ENCODE results near the gene IFI44.

Gene IFI44

GRCh38 chr1:78619803-78620579 lies 29.6 kb upstream of the IFI44 start, which contains the start of gene IFI44L:
IFI44L (plus strand) TSS chr1:78620448; CDS start chr1:78627916, 7,468 bp downstream.
- 83% methylated on average over 1 of the region's 9 CpGs; no CpG with 5 or more reads in 1 of the 2 experiments for WGBS, 2 experiments (ENCODE audit: insufficient coverage in 2 of 2)
- no peaks in the 10 kb centered on the region for H3K36me3 ChIP-seq (ENCODE audit: control insufficient read depth, insufficient read depth, low read length)
- H3K4me1 ChIP-seq (ENCODE audit: control insufficient read depth, insufficient read depth, low read length, poor library complexity, severe bottlenecking) = no peaks in the 10 kb centered on the region
- H3K9me3 ChIP-seq (ENCODE audit: control insufficient read depth, low read length) = no peaks in the 10 kb centered on the region
- H3K27ac ChIP-seq (ENCODE audit: low read depth, low read length, severe bottlenecking) = no peak within 1 kb of the TSS
- H3K4me3 ChIP-seq (ENCODE audit: extremely low read depth, insufficient read depth, low read length, poor library complexity, severe bottlenecking) = no peak within 1 kb of the TSS

- no peaks in the 10 kb centered on the region for H3K4me1 ChIP-seq (ENCODE audit: control insufficient read depth, insufficient read depth, low read length, poor library complexity, severe bottlenecking)
- WGBS, 2 experiments (ENCODE audit: insufficient coverage in 2 of 2) = no CpG with 5 or more reads among the region's 1 CpG
- H3K4me3 ChIP-seq (ENCODE audit: extremely low read depth, insufficient read depth, low read length, poor library complexity, severe bottlenecking) = no peak overlapping the region
- H3K27ac ChIP-seq (ENCODE audit: low read depth, low read length, severe bottlenecking) = no peak overlapping the region
- no peaks in the 10 kb centered on the region for H3K36me3 ChIP-seq (ENCODE audit: control insufficient read depth, insufficient read depth, low read length)
- no peaks in the 10 kb centered on the region for H3K9me3 ChIP-seq (ENCODE audit: control insufficient read depth, low read length)
Measured at GRCh38 chr1:78620666-78621065, 29.0 kb upstream of the IFI44 start.

GRCh38 chr1:78622548-78622947 lies 27.1 kb upstream of the IFI44 start:
- WGBS, 2 experiments (ENCODE audit: insufficient coverage in 2 of 2) = 95 to 100% methylated on average over 1 to 3 of the region's 4 CpGs
- Histone ChIP-seq H3K4me1 (ENCODE audit: control insufficient read depth, insufficient read depth, low read length, poor library complexity, severe bottlenecking) (no peaks in the 10 kb centered on the region), H3K27ac (ENCODE audit: low read depth, low read length, severe bottlenecking) (no peak overlapping the region), H3K36me3 (ENCODE audit: control insufficient read depth, insufficient read depth, low read length) (no peaks in the 10 kb centered on the region), H3K4me3 (ENCODE audit: extremely low read depth, insufficient read depth, low read length, poor library complexity, severe bottlenecking) (no peak overlapping the region), H3K9me3 (ENCODE audit: control insufficient read depth, low read length) (no peaks in the 10 kb centered on the region)

GRCh38 chr1:78624035-78624434 lies 25.6 kb upstream of the IFI44 start:
- Histone ChIP-seq H3K4me1 (ENCODE audit: control insufficient read depth, insufficient read depth, low read length, poor library complexity, severe bottlenecking) (no peaks in the 10 kb centered on the region), H3K9me3 (ENCODE audit: control insufficient read depth, low read length) (no peaks in the 10 kb centered on the region), H3K27ac (ENCODE audit: low read depth, low read length, severe bottlenecking) (no peak overlapping the region), H3K36me3 (ENCODE audit: control insufficient read depth, insufficient read depth, low read length) (no peaks in the 10 kb centered on the region), H3K4me3 (ENCODE audit: extremely low read depth, insufficient read depth, low read length, poor library complexity, severe bottlenecking) (no peak overlapping the region)
- 100% methylated on average over 2 to 4 of the region's 7 CpGs for WGBS, 2 experiments (ENCODE audit: insufficient coverage in 2 of 2)

GRCh38 chr1:78627321-78627720 lies 22.3 kb upstream of the IFI44 start:
- no CpG with 5 or more reads among the region's 1 CpG for WGBS, 2 experiments (ENCODE audit: insufficient coverage in 2 of 2)
- H3K4me3 ChIP-seq (ENCODE audit: extremely low read depth, insufficient read depth, low read length, poor library complexity, severe bottlenecking) = no peak overlapping the region

GRCh38 chr1:78630600-78630999 lies 19.0 kb upstream of the IFI44 start:
- H3K4me1 ChIP-seq (ENCODE audit: control insufficient read depth, insufficient read depth, low read length, poor library complexity, severe bottlenecking) = no peaks in the 10 kb centered on the region
- H3K36me3 ChIP-seq (ENCODE audit: control insufficient read depth, insufficient read depth, low read length) = no peaks in the 10 kb centered on the region
- no peak overlapping the region for H3K4me3 ChIP-seq (ENCODE audit: extremely low read depth, insufficient read depth, low read length, poor library complexity, severe bottlenecking)
- H3K27ac ChIP-seq (ENCODE audit: low read depth, low read length, severe bottlenecking) = no peak overlapping the region
- no peaks in the 10 kb centered on the region for H3K9me3 ChIP-seq (ENCODE audit: control insufficient read depth, low read length)
- 40% methylated on average over 2 of the region's 2 CpGs; no CpG with 5 or more reads in 1 of the 2 experiments for WGBS, 2 experiments (ENCODE audit: insufficient coverage in 2 of 2)

More at GRCh38 chr1:78627321-78627720, 22.3 kb upstream of the IFI44 start:
- H3K4me1 ChIP-seq (ENCODE audit: control insufficient read depth, insufficient read depth, low read length, poor library complexity, severe bottlenecking) = no peaks in the 10 kb centered on the region
- H3K36me3 ChIP-seq (ENCODE audit: control insufficient read depth, insufficient read depth, low read length) = no peaks in the 10 kb centered on the region
- no peak overlapping the region for H3K27ac ChIP-seq (ENCODE audit: low read depth, low read length, severe bottlenecking)
- H3K9me3 ChIP-seq (ENCODE audit: control insufficient read depth, low read length) = no peaks in the 10 kb centered on the region

GRCh38 chr1:78633209-78633608 lies 16.4 kb upstream of the IFI44 start:
- Histone ChIP-seq H3K36me3 (ENCODE audit: control insufficient read depth, insufficient read depth, low read length) (no peaks in the 10 kb centered on the region), H3K27ac (ENCODE audit: low read depth, low read length, severe bottlenecking) (no peak overlapping the region)
- 92 to 93% methylated on average over 4 of the region's 4 CpGs for WGBS, 2 experiments (ENCODE audit: insufficient coverage in 2 of 2)

GRCh38 chr1:78640462-78640861 lies 9.2 kb upstream of the IFI44 start:
- H3K27ac ChIP-seq (ENCODE audit: low read depth, low read length, severe bottlenecking) = no peak overlapping the region
- no CpG with 5 or more reads among the region's 1 CpG for WGBS, 2 experiments (ENCODE audit: insufficient coverage in 2 of 2)
- H3K36me3 ChIP-seq (ENCODE audit: control insufficient read depth, insufficient read depth, low read length) = no peaks in the 10 kb centered on the region
- H3K4me1 ChIP-seq (ENCODE audit: control insufficient read depth, insufficient read depth, low read length, poor library complexity, severe bottlenecking) = no peaks in the 10 kb centered on the region
- peaks cover 4% of the 10 kb centered on the region for H3K9me3 ChIP-seq (ENCODE audit: control insufficient read depth, low read length)
- no peak overlapping the region for H3K4me3 ChIP-seq (ENCODE audit: extremely low read depth, insufficient read depth, low read length, poor library complexity, severe bottlenecking)

More at GRCh38 chr1:78633209-78633608, 16.4 kb upstream of the IFI44 start:
- Histone ChIP-seq H3K4me3 (ENCODE audit: extremely low read depth, insufficient read depth, low read length, poor library complexity, severe bottlenecking) (no peak overlapping the region), H3K9me3 (ENCODE audit: control insufficient read depth, low read length) (no peaks in the 10 kb centered on the region), H3K4me1 (ENCODE audit: control insufficient read depth, insufficient read depth, low read length, poor library complexity, severe bottlenecking) (no peaks in the 10 kb centered on the region)

GRCh38 chr1:78641558-78641957 lies 8.1 kb upstream of the IFI44 start:
- peaks cover 7% of the 10 kb centered on the region for H3K9me3 ChIP-seq (ENCODE audit: control insufficient read depth, low read length)
- H3K4me1 ChIP-seq (ENCODE audit: control insufficient read depth, insufficient read depth, low read length, poor library complexity, severe bottlenecking) = no peaks in the 10 kb centered on the region
- 79 to 94% methylated on average over 3 of the region's 4 CpGs for WGBS, 2 experiments (ENCODE audit: insufficient coverage in 2 of 2)
- no peaks in the 10 kb centered on the region for H3K36me3 ChIP-seq (ENCODE audit: control insufficient read depth, insufficient read depth, low read length)
- H3K27ac ChIP-seq (ENCODE audit: low read depth, low read length, severe bottlenecking) = no peak overlapping the region
- H3K4me3 ChIP-seq (ENCODE audit: extremely low read depth, insufficient read depth, low read length, poor library complexity, severe bottlenecking) = no peak overlapping the region

- Histone ChIP-seq H3K4me1 (ENCODE audit: control insufficient read depth, insufficient read depth, low read length, poor library complexity, severe bottlenecking) (no peaks in the 10 kb centered on the region), H3K9me3 (ENCODE audit: control insufficient read depth, low read length) (peaks cover 11% of the 10 kb centered on the region), H3K27ac (ENCODE audit: low read depth, low read length, severe bottlenecking) (no peak overlapping the region), H3K36me3 (ENCODE audit: control insufficient read depth, insufficient read depth, low read length) (no peaks in the 10 kb centered on the region), H3K4me3 (ENCODE audit: extremely low read depth, insufficient read depth, low read length, poor library complexity, severe bottlenecking) (no peak overlapping the region)
- WGBS, 2 experiments (ENCODE audit: insufficient coverage in 2 of 2) = no CpG with 5 or more reads among the region's 1 CpG
Measured at GRCh38 chr1:78645723-78646122, 3.9 kb upstream of the IFI44 start.

- no peaks in the 10 kb centered on the region for H3K4me1 ChIP-seq (ENCODE audit: control insufficient read depth, insufficient read depth, low read length, poor library complexity, severe bottlenecking)
- H3K27ac ChIP-seq (ENCODE audit: low read depth, low read length, severe bottlenecking) = no peak overlapping the region
- no peak overlapping the region for H3K4me3 ChIP-seq (ENCODE audit: extremely low read depth, insufficient read depth, low read length, poor library complexity, severe bottlenecking)
- H3K9me3 ChIP-seq (ENCODE audit: control insufficient read depth, low read length) = peaks cover 11% of the 10 kb centered on the region
- 100% methylated on average over 1 of the region's 1 CpG for WGBS, 2 experiments (ENCODE audit: insufficient coverage in 2 of 2)
- H3K36me3 ChIP-seq (ENCODE audit: control insufficient read depth, insufficient read depth, low read length) = no peaks in the 10 kb centered on the region
Measured at GRCh38 chr1:78647238-78647637, 2.4 kb upstream of the IFI44 start.
